SK-N-SH treated with all-trans-retinoic acid at 6 μM for 48 hours (cell line): ENCODE results near the gene NEB.

Experiments used
- ATAC-seq: fragments of 200-7000 bp; cut with Tn5 transposase; 3 replicates; pipeline ENCODE4 v1.9.1; 2020; ENCODE audit warnings: mild to moderate bottlenecking, moderate library complexity
- CSDC2 ChIP-seq: fragments of 250-450 bp; sonication (Bioruptor Pico); IDR thresholded peaks from 2 replicates; pipeline ENCODE4 v1.5.0; 2020; ENCODE audit warnings: mild to moderate bottlenecking, moderate library complexity
- ESRRG ChIP-seq: fragments of 250-450 bp; sonication (Bioruptor Pico); IDR thresholded peaks from 2 replicates; pipeline ENCODE4 v1.6.1; 2021; ENCODE audit warnings: mild to moderate bottlenecking
- ISL1 ChIP-seq: fragments of 250-450 bp; sonication (Bioruptor Pico); IDR thresholded peaks from 2 replicates; pipeline ENCODE4 v2.1.2; 2022; ENCODE audit warnings: mild to moderate bottlenecking, moderate library complexity
- RARB ChIP-seq: fragments of 250-450 bp; sonication (Bioruptor Pico); IDR thresholded peaks from 2 replicates; pipeline ENCODE4 v1.8.0; 2021; ENCODE audit warnings: mild to moderate bottlenecking, moderate library complexity
- ZFP30 ChIP-seq: fragments of 450-650 bp; formaldehyde crosslinking; IDR thresholded peaks from 2 replicates; pipeline ENCODE4 v1.5.0; 2022; ENCODE audit warnings: mild to moderate bottlenecking, moderate library complexity
- ZNF70 ChIP-seq: fragments of 450-650 bp; formaldehyde crosslinking; IDR thresholded peaks from 2 replicates; pipeline ENCODE4 v1.5.0; 2020; ENCODE audit warnings: mild to moderate bottlenecking, moderate library complexity
- TF ChIP-seq, protein P1 (sequence below): fragments of 250-450 bp; sonication (Bioruptor Pico); IDR thresholded peaks from 2 replicates; pipeline ENCODE4 v1.8.0; 2020; ENCODE audit warnings: mild to moderate bottlenecking, moderate library complexity, borderline replicate concordance
- TF ChIP-seq, protein P2 (sequence below): fragments of 250-450 bp; sonication (Bioruptor Pico); IDR thresholded peaks from 2 replicates; pipeline ENCODE4 v1.5.1; 2020; ENCODE audit warnings: low read depth, mild to moderate bottlenecking, moderate library complexity

The NEB gene

DNA sequence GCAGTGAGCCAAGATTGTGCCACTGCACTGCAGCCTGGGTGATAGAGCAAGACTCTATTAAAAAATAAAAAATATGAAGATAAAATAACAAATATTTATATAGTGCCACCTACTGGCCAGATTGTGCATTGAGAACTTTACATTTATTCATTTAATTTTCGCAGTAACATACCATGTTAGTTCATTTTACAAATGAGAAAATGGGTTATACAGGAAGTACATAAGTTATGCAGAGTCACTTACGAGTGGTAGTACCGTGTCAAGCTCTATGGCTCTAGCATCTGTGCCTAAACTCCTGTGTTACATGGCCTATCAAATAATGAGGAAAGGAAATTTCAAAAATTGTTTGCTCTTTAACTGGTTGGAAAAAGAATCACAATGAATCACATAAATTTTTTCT, 296.6 kb downstream of the NEB start:
- no peak for TF ChIP-seq ISL1 (CRISPR knock-in tag)
- no peak for TF ChIP-seq ZFP30 (CRISPR knock-in tag)
- no peak for TF ChIP-seq RARB (CRISPR knock-in tag)
- no peak for TF ChIP-seq CSDC2
- TF ChIP-seq, protein P1, sequence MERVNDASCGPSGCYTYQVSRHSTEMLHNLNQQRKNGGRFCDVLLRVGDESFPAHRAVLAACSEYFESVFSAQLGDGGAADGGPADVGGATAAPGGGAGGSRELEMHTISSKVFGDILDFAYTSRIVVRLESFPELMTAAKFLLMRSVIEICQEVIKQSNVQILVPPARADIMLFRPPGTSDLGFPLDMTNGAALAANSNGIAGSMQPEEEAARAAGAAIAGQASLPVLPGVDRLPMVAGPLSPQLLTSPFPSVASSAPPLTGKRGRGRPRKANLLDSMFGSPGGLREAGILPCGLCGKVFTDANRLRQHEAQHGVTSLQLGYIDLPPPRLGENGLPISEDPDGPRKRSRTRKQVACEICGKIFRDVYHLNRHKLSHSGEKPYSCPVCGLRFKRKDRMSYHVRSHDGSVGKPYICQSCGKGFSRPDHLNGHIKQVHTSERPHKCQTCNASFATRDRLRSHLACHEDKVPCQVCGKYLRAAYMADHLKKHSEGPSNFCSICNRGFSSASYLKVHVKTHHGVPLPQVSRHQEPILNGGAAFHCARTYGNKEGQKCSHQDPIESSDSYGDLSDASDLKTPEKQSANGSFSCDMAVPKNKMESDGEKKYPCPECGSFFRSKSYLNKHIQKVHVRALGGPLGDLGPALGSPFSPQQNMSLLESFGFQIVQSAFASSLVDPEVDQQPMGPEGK (CRISPR knock-in tag), result no peak
- no peak for TF ChIP-seq ZNF70 (CRISPR knock-in tag)
- TF ChIP-seq ESRRG, result no peak
- TF ChIP-seq, protein P2, sequence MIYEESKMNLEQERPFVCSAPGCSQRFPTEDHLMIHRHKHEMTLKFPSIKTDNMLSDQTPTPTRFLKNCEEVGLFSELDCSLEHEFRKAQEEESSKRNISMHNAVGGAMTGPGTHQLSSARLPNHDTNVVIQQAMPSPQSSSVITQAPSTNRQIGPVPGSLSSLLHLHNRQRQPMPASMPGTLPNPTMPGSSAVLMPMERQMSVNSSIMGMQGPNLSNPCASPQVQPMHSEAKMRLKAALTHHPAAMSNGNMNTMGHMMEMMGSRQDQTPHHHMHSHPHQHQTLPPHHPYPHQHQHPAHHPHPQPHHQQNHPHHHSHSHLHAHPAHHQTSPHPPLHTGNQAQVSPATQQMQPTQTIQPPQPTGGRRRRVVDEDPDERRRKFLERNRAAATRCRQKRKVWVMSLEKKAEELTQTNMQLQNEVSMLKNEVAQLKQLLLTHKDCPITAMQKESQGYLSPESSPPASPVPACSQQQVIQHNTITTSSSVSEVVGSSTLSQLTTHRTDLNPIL (CRISPR knock-in tag), result no peak
- peak; percentile 55 for ATAC-seq
